GM19328 (cell line): ENCODE data around the gene CCDC92B.
A peak's percentile ranks its signal among the peaks of the same experiment; 100 is the strongest.

Experiments used
- ATAC-seq: cut with Tn5 transposase; IDR thresholded peaks from one replicate; pipeline ENCODE4 v1.9.1; 2021; ENCODE audit warnings: mild to moderate bottlenecking, moderate library complexity; ENCODE audit not compliant: unreplicated experiment

CCDC92B gene

DNA sequence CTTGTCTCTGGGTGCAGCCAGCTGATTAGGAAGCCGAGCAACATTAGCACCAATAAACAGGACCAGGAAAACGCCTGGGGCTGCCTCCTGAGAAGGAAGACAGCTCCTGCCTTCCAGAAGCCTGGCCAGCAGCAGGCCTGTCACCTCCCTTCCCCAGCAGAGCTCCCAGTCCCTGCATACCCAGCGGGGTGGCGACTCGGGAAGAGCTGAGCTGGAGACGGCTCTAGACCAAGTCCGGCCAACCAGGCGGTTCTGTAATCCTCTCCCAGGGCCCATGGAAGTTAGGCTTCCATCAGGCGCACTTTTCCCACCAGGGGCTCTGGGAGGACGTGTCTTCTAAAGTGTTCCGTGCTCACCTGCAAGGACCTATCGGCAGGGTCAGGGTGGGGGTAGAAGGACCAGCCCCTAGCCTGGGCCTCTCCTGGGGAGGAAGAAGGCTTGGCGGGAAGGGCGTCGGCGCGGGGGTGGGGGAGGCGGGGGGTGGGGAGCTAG is 25.9 kb downstream of the CCDC92B start:
- no peak for ATAC-seq

DNA sequence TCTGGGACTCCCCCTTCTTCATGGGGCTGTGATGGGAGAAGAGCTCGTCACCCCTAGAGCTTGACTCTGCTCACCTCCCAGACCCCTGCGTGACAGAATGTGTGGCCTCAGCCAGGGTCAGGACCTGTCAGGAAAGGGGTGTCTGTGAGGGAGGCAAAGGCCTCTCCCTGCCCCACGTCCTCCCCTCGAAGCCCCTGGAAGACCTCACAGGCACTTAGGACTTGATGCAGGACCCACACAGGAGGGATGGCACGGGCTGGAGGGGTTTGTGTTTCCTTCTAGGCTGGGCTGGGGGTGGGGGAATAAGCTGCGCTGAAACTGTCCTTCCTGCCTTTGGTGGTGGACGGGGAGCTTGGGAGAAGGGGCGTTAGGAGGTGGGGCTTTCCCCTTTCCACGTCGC is 26.8 kb downstream of the CCDC92B start:
- ATAC-seq = no peak

DNA sequence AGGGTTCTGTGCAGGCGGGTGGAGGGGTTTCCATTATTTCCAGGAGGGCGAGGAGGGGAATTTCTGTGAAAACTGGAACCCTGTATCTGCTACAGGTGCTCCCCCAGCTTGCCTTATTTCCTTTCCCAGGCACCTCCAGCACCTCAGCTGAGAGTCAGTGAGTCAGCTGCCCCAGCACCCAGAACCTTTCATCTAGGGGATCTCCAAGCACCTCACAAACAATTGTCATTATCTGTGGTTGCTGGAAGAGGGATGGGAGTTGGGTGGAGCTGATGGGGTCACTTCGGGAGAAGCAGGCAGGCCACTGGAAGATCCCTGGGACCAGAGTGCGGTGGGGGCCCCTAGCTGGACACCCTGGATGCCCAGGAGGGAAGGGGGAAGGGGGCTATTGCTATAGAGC is 27.8 kb downstream of the CCDC92B start:
- ATAC-seq = no peak

DNA sequence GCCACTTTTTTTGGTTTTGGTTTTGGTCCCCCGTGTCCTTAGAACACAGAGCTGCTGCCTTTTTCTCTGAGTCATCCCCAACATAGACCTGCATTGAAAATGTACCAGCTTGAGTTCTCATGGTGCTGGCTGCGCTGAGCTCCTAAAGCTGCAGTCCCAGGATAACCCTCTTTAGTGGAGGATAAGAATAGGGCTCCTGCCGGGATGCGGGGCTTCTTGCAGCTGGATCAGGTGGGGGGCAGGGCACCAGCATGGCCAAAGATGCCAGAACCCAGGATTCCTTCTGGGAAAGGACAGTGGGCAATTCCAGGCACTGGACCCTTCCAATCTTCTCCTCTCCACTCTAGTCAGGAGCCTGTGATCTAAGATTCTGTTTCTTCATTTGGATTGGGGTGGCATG is 29.6 kb downstream of the CCDC92B start:
- ATAC-seq = no peak

DNA sequence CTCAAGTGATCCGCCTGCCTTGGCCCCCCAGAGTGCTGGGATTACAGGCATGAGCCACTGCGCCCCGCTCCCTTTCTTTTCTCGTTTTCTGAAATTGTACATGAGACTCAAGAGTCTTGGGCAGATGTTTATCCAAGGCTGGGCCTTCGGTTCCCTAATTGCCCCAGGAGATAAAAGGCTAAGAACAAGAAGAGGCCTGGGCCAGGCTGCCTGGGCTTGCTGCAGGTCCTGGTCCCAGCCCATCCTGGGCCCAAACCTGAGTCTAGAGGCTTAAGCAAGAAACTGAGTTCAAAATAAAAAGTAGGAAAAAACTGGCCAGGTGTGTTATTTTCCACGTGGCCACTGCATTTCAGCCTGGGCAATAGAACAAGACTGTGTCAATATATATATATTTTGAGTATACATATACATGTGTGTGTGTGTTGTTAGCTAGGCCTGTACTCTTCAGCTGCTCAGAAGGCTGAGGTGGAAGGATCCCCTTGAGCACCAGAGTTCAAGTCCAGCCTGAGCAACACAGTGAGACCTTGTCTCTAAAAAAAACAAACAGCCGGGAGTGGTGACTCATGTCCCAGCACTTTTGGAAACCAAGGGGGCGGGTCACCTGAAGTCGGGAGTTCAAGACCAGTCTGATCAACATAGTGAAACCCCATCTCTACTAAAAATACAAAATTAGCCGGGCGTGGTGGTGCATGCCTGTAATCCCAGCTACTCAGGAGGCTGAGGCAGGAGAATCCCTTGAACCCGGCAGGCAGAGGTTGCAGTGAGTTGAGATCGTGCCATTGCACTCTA is 31.1 kb downstream of the CCDC92B start:
- no peak for ATAC-seq

DNA sequence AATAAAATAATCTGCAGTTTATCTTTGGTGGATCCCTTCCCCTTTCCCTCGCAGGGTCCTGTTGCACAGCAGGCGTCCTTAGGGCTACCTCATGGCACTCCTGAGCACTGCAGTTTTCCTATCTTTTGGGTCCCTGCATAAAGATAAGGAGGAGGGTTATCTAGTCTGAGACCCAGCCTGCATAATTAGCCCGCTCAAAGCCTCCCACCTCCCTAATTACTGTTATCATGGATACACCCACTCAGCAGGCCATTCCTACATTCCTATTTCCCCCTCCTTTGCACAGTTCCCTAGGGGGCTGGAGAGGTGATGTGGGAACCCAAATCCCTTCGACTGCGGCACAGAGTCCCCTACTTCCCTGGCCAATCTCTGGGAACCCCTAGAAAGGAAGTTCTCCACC is 32.8 kb downstream of the CCDC92B start:
- no peak for ATAC-seq

DNA sequence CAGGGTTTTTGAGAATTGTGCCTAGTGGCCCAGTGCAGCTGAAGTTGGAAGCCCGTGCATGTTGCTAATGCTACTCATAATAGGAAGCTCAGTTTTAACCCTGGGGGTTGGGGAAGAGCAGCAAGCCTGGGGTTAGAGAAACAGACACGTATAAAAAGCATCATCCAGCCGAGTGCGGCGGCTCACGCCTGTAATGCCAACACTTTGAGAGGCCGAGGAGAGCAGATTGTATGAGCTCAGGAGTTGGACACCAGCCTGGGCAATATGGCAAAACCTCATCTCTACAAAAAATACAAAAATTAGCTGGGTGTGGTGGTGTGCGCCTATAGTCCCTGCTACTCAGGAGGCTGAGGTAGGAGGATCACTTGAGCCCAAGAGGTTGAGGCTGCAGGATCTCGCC is 35.6 kb downstream of the CCDC92B start:
- ATAC-seq = no peak

GRCh38 chr17:2712300-2713043 is 37.0 kb downstream of the CCDC92B start:
- no peak for ATAC-seq

DNA sequence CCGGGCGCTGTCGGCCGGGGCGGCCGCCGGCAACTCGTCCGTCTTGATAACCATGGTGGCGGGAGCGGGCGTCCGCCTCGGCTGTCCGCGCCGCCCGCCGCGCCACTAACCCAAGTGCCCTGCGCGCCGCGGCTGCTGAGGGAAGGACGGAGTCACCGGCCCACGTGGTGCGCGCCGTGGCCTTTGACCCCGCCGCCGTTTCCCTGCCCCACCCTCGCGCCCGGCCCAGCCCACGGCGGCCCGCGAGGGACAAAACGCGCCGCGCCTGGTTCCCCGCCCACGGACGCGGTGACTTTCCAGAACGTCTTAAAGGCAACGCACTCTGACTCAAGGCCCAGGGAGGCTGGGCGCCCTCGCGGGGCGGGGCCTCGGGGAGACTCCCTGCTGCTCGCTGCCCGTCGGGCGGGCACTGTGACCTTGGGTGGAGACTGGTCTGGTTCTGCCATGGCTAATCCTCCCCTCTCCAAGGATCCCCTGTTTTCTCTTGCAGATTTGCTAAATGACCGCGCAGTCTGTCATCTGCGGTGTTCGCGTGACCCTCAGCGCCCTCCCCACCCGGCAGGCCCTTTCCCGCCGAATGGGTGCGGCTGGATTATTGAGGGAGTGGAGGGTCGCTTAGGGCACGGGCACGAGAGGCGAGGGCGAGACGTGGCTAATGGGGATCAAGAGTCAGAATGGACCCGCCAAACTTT is 37.7 kb downstream of the CCDC92B start, which contains the start of gene CLUH:
Gene CLUH, minus strand, starts transcription at position 157 of the 692 bp plus-strand sequence. Its CDS starts 103 bp downstream, at position 54.
- peak; percentile 70 for ATAC-seq

DNA sequence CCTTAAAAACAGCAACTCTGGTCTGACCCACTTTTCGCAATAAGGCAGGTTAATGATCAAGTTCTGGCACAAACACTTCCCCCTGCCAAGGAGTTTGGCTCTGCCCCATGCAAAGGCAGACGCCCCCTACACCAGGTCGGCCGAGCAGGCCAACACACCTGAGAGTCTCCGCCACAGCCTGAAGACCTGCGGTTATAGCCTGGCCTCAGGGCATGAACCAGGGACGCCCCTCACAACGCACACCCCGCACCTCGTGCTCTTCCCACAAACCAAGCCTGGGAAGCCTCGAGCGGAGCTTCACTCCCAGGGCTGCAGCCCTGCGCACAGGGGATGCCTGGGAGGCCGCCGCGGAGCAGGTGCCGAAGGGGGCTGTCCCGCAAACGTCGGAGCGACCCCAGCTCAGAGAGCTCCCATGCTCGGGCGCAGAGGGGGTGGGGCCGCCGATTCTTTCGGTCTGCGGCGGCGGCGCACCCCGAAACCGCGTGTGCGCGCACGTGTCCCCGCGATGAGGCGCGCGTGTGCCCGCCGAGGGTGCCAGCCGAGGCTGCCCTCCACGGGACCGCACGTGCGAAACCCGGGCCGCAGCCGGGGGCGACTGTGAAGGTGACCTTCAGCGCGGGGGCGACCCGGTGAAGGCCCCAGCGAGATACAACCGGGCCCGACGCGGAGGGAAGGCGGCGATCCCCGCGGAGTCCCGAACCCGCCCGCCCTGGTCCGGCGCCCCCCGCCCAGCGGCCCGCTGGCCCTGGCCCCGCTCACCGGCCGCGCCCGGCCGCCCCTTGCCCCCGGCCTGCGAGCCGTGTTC is 38.4 kb downstream of the CCDC92B start:
- ATAC-seq = no peak

GRCh38 chr17:2710071-2710802 is 39.2 kb downstream of the CCDC92B start:
- no peak for ATAC-seq

DNA sequence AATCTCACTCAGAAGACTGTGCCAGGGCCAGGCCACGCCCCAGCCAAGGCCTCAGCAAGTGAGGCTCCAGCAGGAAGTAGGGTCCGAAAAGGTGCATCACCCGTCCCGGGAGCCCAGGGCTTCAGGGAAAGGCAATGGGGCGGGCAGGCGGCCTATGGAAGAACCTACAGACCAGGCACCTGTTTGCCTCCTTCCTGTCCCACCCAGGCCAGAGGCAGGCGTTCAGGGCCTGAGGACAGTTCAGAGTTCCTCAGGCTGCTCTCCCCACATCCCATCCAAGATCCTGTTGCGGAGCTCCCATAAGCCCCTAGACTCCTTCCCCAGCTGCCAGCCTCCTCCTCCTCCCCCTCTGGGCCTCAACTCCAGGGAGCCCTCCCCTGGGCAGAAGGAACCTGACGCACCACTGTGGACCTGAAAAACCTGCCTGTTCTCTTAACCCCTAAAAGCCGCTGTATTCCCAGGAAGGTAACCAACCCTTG is 40.2 kb downstream of the CCDC92B start:
- no peak for ATAC-seq

GRCh38 chr17:2708585-2709182 is 40.8 kb downstream of the CCDC92B start:
- no peak for ATAC-seq

GRCh38 chr17:2707721-2708584 is 41.5 kb downstream of the CCDC92B start:
- ATAC-seq = no peak

DNA sequence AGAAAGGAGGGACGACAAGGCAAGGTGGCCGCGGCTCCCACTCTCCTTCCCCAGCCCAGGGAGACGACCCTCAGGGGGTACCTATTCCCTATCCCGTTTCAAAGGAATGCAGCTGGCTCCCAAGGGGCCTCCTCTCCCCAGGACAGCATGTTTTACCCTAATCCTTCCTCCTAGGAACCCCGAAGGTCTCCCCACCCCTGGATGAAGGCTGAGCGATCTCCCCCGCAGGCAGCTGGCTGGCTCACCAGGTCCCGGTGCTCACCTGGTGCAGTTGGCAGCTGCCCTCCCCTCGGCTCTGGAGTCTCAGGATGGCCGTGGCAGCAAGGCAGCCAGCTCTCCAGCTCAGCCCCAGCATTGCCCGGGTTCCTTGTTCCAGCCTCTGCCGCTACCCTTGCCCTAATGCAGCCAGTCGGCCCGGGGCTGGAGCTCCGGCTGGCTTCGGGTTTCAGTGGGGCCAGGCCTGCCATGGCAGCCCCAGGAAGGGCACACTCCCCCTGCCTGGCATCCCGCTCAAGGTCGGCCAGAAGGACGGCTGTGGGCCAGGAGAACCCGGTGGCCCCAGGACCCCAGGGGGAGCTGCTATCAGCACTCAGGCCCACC is 42.4 kb downstream of the CCDC92B start:
- ATAC-seq = no peak

- ATAC-seq = no peak
Measured at GRCh38 chr17:2705888-2706795, 43.3 kb downstream of the CCDC92B start.

- ATAC-seq = no peak
Measured at GRCh38 chr17:2705263-2705662, 44.2 kb downstream of the CCDC92B start.
